NCI-H128 (cell line): ENCODE results near the gene CPPED1.

Experiments used
- DNase-seq: peaks from one replicate; lab custom pipeline; 2025; ENCODE audit not compliant: unreplicated experiment; lab: John Stamatoyannopoulos, UW

CPPED1 gene

DNA sequence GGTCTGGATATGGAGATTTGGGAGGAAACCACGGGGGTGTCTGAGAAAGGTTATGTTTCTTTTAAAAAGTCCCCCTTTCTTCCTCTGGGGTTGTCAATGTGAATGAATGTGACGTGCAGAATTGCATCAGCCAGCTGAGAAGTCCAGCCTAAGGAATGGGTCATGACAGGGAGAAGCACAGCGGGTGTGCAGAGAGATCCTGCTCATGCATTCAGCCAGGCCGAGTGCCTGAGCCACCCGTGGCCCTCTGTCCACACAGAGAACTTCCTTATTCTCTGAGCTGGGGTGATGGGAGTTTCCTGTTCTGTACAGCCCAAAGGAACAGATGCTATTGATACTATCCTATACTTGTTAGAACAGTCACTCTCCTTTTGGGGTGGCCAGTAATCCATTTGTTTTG lies 117.9 kb downstream of the CPPED1 start:
- DNase-seq = no peak

DNA sequence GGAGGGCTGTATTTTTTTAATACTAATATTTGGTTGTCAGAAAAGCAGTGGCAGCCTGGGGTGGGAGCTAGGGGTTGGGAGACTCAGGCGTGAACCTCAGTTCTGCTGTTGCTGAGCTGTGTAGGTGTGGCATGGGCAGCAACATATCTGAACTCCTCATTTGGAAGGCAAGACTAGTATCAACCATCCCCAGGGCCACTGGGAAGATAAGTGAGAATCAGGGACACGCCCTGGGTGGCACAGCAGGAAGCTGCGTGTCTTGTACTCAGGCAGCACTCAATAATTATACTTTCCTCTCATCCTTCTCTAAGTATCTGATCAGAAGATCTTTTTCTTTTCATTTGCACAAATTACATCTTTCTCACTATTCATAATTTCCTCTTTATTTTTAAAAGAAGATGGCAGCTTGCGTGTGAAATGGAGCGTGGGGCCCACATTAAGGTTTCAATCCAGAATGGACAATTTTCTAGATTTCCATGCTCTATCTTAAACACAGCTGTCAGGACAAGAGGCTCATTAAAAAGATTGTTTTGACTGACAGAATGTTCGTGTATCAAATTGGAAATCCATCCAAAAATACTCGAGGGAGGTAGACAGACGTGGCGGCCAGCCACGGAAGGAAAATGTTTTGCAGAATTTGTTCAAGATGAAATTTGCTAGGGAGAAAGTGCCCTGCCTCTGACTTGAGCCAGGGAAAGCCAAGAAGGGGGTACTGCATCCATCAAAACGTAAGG lies 121.1 kb downstream of the CPPED1 start:
- no peak for DNase-seq

DNA sequence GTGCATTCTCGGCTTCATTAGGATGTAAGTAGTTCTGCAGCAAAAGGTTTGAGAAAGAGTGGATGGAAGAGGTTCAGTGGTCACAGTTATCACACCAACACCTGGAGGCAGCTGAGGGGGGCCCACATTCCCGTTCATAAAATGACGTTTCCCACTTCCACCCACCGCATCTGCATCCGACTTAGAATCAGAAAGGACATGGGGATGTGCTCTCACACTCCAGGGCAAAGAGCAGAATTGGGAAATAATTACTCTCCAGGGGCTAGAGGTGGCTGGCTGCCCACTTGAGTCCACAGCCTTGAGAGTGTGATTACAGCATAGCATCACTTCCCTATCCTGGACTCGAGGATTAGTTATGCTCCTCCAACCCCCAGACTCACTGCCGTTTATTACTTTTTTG lies 122.0 kb downstream of the CPPED1 start:
- no peak for DNase-seq

GRCh38 chr16:12680531-12680930 lies 123.2 kb downstream of the CPPED1 start:
- DNase-seq = no peak

- no peak for DNase-seq
Observed at GRCh38 chr16:12679660-12680272, 123.9 kb downstream of the CPPED1 start.

DNA sequence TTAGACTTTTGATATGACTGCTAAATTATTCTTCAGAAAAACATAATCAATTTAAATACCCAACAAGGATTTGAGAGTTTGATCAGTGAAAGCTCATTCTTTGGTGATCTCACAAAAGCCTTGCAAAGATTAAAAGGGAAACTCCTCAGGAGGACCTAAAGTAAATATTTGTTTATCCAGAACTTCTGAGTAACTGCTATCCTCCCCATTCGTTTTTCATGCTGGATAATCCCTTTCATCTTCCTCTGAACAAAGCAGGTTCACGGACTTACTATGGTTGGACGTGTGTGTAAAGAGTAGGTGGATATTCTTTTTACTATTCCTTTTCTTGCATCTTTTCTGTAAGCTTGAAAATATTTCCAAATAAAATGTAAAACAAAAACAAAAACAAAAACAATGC lies 124.7 kb downstream of the CPPED1 start:
- DNase-seq = no peak

DNA sequence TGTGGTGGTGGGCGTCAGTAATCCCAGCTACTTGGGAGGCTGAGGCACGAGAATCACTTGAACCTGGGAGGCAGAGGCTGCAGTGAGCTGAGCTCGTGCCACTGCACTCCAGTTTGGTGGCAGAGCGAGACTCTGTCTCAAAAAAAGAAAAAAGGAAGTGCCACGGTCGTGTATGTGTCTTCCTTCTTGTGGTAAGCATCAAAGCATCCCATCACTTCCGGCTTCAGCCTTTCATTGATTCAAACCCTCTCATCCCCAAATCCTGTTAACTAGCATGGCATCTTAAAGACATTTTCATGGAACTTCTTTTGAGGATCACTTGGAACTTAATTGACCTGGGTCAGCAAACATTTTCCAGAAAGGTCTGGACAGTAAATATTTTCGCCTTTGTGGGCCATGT lies 126.2 kb downstream of the CPPED1 start:
- DNase-seq = no peak

DNA sequence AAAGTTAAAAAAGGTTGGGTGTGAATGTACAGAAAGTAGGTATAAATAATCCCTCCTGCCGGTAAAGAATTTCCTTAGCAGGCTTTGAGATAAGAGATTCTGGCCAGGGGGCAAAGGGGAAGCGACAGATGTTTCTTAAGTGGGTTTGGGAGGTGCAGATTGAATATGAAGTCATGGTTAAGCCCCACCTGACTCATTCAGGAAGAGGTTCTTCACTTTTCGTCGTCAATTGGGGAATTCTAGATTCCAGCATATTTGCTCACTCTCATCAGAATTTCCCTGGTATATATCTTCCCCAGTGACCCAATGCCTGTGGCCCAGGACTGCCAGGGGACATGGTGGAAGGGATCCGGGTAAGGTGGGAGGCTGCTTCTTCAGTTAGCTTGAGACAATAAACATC lies 127.8 kb downstream of the CPPED1 start:
- no peak for DNase-seq

DNA sequence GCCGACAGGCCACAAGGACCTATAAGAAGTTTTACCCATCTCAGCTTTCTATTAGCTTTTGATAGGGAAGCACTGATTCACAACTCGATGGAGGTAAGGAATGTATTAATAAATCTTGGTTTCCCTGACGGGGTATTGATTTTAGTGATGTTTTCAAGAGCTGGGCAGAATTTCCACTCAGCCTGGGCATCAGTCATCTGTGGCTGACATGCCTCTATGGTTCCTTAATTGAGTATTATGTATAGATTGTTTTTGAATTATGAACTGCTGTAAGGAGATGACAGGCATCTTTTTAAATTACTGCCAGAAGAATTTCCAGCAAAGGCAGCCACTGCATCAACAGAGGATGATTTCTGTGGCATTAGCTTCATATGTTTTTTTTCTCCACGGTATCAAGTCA lies 128.6 kb downstream of the CPPED1 start:
- DNase-seq = no peak

GRCh38 chr16:12674524-12674923 lies 129.2 kb downstream of the CPPED1 start:
- DNase-seq = no peak

DNA sequence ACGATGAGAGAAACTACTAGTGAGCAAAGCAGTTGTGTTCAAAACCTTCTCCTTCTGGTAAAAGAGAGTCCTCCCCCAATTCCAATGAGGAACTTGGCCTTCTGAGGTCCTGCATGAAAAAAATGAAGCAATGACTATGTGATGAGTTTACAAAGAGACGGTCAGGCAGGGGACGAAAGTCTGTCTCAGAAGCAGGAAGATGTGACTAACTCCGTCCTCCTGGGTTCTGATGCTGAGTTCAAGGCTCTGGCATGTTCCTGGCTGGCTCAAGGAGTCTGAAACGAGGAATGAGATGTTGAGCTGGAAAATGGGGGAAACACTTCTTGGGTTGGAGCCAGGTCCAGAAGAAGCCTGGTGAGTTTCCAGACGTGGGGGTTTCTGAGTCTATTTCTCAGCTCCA lies 129.6 kb downstream of the CPPED1 start:
- no peak for DNase-seq

- DNase-seq = no peak
Observed at GRCh38 chr16:12673466-12673865, 130.2 kb downstream of the CPPED1 start.

DNA sequence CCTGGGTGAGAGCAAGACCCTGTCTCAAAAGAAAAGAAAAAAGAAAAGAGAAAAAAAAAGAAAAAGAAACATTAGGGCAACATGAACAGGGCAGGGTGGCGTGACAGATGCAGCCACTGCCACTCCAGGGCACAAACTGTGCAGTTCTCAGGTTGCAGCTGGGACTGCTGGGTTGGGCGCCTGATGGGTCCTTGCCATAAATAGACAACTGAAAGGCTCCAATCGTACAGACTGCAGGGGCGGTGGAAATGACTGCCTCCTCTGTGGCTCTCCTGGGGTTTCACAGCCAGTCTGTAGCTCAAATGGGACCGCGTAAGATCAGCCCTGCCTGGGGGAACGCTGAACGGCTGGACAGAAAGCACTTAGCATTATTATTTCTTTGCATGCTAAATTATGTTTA lies 130.7 kb downstream of the CPPED1 start:
- DNase-seq = no peak

DNA sequence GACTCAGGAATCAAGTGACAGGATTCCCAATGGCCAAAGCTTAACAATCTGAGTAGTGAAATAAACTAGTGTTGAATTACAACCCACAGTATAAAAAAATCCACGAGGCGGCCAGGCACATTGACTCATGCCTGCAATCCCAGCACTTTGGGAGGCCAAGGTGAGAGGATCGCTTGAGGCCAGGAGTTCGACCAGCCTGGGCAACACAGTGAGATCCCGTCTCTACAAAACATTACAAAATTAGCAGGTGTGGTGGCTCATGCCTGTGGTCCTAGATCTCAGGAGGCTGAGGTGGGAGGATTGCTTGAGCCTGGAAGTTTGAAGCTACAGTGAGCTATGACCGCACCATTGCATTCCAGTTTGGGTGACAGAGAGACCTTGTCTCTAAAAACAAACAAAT lies 133.8 kb downstream of the CPPED1 start:
- no peak for DNase-seq

DNA sequence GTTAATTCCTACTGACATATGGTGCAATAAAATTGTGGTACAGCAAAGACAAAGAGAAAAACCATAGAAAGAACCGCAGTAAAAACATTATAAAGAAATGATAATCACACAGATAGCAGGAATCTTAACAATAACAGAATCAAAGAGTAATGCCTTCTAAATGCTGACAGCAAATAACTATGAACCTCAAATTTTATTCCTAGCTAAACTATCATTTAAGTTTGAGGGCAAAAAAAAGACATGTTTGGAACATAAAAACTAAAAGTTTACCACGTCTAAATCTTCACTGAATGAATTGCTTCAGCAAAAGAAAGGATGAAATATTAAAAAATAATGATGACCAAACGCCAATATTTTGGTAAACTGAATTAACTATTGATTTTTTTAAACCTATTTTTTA lies 135.8 kb downstream of the CPPED1 start:
- no peak for DNase-seq

DNA sequence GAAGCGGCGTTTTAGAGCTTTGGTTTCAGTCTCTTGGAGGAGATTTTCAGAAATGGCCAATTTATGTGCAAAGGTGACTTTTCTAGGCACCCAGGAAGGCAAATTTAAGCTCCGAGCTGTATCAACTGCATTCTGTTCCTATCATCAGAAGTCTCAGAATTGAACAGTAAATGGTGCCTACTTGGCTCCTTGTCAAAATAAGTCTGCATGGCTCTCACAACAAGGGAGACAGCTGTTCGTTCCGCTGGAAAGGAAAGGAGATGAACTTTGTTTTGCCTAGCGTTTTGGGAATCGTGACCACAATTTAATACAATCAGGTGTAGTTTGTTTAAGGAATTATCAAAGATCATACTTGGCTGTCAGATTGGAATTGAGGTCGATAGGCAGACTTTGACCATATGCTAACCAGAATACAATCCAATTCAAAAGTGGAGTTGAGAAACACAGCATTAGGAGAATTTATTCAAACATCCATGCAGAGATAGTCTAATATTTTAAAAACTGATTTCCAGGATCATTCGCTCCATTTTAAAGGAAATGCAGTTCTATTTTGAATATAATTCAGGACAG lies 139.4 kb downstream of the CPPED1 start:
- no peak for DNase-seq

DNA sequence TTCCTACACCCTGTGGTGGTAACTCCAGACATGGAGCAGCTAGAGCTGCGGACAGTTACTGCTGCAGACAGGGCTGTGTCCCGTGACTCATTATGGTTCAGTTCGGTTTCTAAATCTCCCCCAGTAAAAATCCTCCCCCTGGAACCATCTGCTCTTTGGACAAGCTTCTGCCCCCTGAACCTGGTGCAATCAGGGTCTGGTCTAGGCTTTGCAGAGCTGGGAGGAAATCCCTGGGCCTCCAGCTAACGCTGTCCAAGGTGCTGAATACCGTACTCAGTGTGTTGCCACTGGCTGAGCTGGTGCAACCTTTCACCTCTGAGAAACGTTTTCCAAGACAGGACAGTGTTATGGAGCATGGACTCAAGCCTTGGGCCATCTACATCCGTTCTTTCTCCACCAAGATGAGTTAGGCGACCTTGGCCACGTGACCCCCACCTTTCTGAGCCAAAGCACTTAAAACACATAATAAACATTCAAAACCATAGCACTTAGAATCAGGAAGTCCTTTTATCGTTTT lies 142.0 kb downstream of the CPPED1 start:
- no peak for DNase-seq

GRCh38 chr16:12659871-12660270 lies 143.8 kb downstream of the CPPED1 start:
- DNase-seq = no peak

DNA sequence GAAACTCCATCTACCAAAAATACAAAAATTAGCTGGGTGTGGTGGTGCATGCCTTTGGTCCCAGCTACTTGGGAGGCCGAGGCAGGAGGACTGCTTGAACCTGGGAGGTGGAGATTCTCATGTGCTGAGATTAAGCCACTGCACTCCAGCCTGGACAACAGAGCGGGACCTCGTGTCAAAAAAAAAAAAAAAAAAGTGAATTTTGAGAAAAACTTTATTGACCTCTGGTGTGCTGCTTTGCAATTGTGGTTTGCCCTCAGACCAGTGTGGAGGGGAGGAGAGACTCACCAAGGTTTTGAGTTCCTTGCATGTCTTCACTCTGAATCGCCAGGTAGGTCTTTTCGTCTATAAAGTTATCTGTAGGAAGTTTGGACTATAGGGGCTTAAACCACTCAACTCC lies 145.2 kb downstream of the CPPED1 start:
- DNase-seq = no peak

DNA sequence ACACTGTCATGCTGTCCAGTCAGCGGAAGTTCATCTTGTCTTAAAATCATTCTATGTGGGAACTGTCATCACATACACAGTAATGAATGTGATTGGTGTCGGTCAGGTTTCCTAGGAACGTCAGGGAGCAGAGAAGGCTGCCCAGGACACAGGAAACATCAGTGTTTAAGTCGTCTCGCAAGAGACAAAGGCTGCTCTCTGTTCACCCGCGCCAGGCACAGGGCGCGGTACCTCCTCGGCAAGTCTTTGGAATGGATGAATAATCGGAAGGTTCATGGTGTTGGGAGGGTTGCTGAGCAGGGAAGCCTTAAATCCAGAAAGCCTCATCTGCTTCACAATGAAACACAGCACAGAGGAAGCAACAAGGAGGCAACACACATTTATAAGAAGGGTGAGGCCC lies 148.2 kb downstream of the CPPED1 start:
- DNase-seq = no peak

- no peak for DNase-seq
Observed at GRCh38 chr16:12653820-12654392, 149.8 kb downstream of the CPPED1 start.

GRCh38 chr16:12652924-12653323 lies 150.8 kb downstream of the CPPED1 start:
- no peak for DNase-seq
